Esophagus squamous epithelium (tissue), 5 donors: ENCODE measurements around the gene LRRN2. TPM values are rescaled to one million over a fixed set of nuclear protein-coding genes. Genes with fewer than 3 reads are reported as not detected.
A peak's percentile ranks its signal among the peaks of the same experiment; 100 is the strongest.

ENCODE experiments used
- DNase-seq: peaks from one replicate; lab custom pipeline; 2025; lab: John Stamatoyannopoulos, UW
- H3K27ac ChIP-seq, 4 donors: fragments of 200-600 bp; sonication (generic); one replicate each; pipeline ENCODE4 v1.5.1; 2016 to 2019; ENCODE audit warnings: mild to moderate bottlenecking in 1 of 4
- H3K27me3 ChIP-seq, 4 donors: fragments of 200-600 bp; sonication (generic); 1 replicate in 3 of 4; 2 replicates in 1 of 4; pipeline versions ENCODE4 v1.5.1 to v1.6.0; 2017 to 2021; ENCODE audit warnings: antibody characterized with exemption in 1 of 4
- H3K36me3 ChIP-seq, 3 donors: fragments of 200-600 bp; sonication (generic); one replicate each; pipeline ENCODE4 v1.5.1; 2016 to 2019
- H3K4me1 ChIP-seq, 3 donors: fragments of 200-600 bp; sonication (generic); one replicate each; pipeline ENCODE4 v1.5.1; 2017 to 2019
- H3K4me3 ChIP-seq, 4 donors: fragments of 200-600 bp; sonication (generic); 1 replicate in 3 of 4; 2 replicates in 1 of 4; pipeline ENCODE4 v1.5.1; 2016 to 2019; ENCODE audit warnings: mild to moderate bottlenecking in 2 of 4, moderate library complexity in 1 of 4
- H3K9me3 ChIP-seq, 3 donors: fragments of 200-600 bp; sonication (generic); one replicate each; pipeline ENCODE4 v1.5.1; 2016 to 2019
- CTCF ChIP-seq, 6 experiments: fragments of 450-650 bp in 4 of 6; fragments of 200-600 bp in 2 of 6; sonication (generic) in 2 of 6; IDR thresholded peaks; one replicate each; pipeline ENCODE4 v1.5.1; 2016 to 2019; ENCODE audit warnings: antibody characterized with exemption in 6 of 6, mild to moderate bottlenecking in 4 of 6, moderate library complexity in 4 of 6
- POLR2A ChIP-seq, 4 donors: fragments of 450-650 bp; IDR thresholded peaks; one replicate each; pipeline ENCODE4 v1.6.1; 2017; ENCODE audit warnings: antibody characterized with exemption in 4 of 4, mild to moderate bottlenecking in 4 of 4, moderate library complexity in 3 of 4
- WGBS, 2 donors: methylation state at CpG; one replicate each; pipeline ENCODE4 v1.1.5; 2018; 5-methylcytosine and 5-hydroxymethylcytosine counted together
- intact Hi-C: fragments of 100-400 bp; cut with DNase I; formaldehyde crosslinking; loops from one replicate; pipeline ENCODE4 v1.15.0; 2022
- total RNA-seq, 4 donors: library from RNA; depleted of rRNA; stranded (reverse); fragments of >200 nt; gene quantifications; one replicate each; pipeline ENCODE4 v1.1.0, GENCODE V29; 2016
- donor health status: DM: yes; HTN: yes; CAD: no.

The LRRN2 gene
- total RNA-seq, 4 donors from 2014 or later: 0.18 to 1.8 (median 1.5) TPM

GRCh38 chr1:204645251-204645650, 40.3 kb downstream of the LRRN2 start:
- TF ChIP-seq POLR2A (IDR thresholded peaks at IDR 0.05) (no peak), CTCF (IDR thresholded peaks at IDR 0.05) (no peak)
- H3K36me3 ChIP-seq: no peaks in the 10 kb centered on the region
- no peak for DNase-seq
- no peak overlapping the region for H3K4me3 ChIP-seq
- peak overlapping the region in 2 of 4 donors; percentile 5 to 38 for H3K27ac ChIP-seq
- H3K9me3 ChIP-seq: no peaks in the 10 kb centered on the region
- H3K27me3 ChIP-seq: peaks cover 0 to 10% (median 0%) of the 10 kb centered on the region in 4 donors
- peaks cover 5 to 33% (median 10%) of the 10 kb centered on the region in 3 donors for H3K4me1 ChIP-seq
- 13 to 48% methylated on average over 3 of the region's 3 CpGs for WGBS, 2 donors
- intact Hi-C loops: no loop called here

GRCh38 chr1:204643503-204643902, 42.0 kb downstream of the LRRN2 start:
- DNase-seq: no peak
- 85 to 94% methylated on average over 5 to 6 of the region's 6 CpGs for WGBS, 2 donors
- Histone ChIP-seq H3K27me3 (peaks cover 0 to 10% (median 0%) of the 10 kb centered on the region in 4 donors), H3K9me3 (no peaks in the 10 kb centered on the region), H3K4me1 (peaks cover 5 to 33% (median 10%) of the 10 kb centered on the region in 3 donors), H3K36me3 (no peaks in the 10 kb centered on the region), H3K4me3 (no peak overlapping the region), H3K27ac (no peak overlapping the region)
- intact Hi-C loops: no loop called here
- no peak for TF ChIP-seq CTCF (IDR thresholded peaks at IDR 0.05)
- no peak for TF ChIP-seq POLR2A (IDR thresholded peaks at IDR 0.05)

GRCh38 chr1:204641936-204642335, 43.6 kb downstream of the LRRN2 start:
- Histone ChIP-seq H3K9me3 (no peaks in the 10 kb centered on the region), H3K4me1 (peaks cover 3 to 38% (median 9%) of the 10 kb centered on the region in 3 donors), H3K27me3 (peaks cover 0 to 10% (median 0%) of the 10 kb centered on the region in 4 donors), H3K27ac (no peak overlapping the region), H3K36me3 (no peaks in the 10 kb centered on the region), H3K4me3 (no peak overlapping the region)
- DNase-seq: no peak
- intact Hi-C loops: no loop called here
- no peak for TF ChIP-seq CTCF (IDR thresholded peaks at IDR 0.05)
- no peak for TF ChIP-seq POLR2A (IDR thresholded peaks at IDR 0.05)
- WGBS, 2 donors: 65 to 90% methylated on average over 3 of the region's 3 CpGs

GRCh38 chr1:204641455-204641854, 44.1 kb downstream of the LRRN2 start:
- Histone ChIP-seq H3K4me1 (peaks cover 3 to 40% (median 9%) of the 10 kb centered on the region in 3 donors), H3K36me3 (no peaks in the 10 kb centered on the region), H3K9me3 (no peaks in the 10 kb centered on the region), H3K4me3 (no peak overlapping the region), H3K27me3 (peaks cover 0 to 10% (median 0%) of the 10 kb centered on the region in 4 donors), H3K27ac (no peak overlapping the region)
- intact Hi-C loops: no loop called here
- no peak for TF ChIP-seq POLR2A (IDR thresholded peaks at IDR 0.05)
- no peak for TF ChIP-seq CTCF (IDR thresholded peaks at IDR 0.05)
- no peak for DNase-seq
- 75 to 92% methylated on average over 1 of the region's 1 CpG for WGBS, 2 donors

GRCh38 chr1:204640578-204640977, 45.0 kb downstream of the LRRN2 start:
- H3K27ac ChIP-seq: no peak overlapping the region
- peaks cover 0 to 10% (median 0%) of the 10 kb centered on the region in 4 donors for H3K27me3 ChIP-seq
- TF ChIP-seq POLR2A (IDR thresholded peaks at IDR 0.05): no peak
- TF ChIP-seq CTCF (IDR thresholded peaks at IDR 0.05): no peak
- WGBS, 2 donors: 75 to 90% methylated on average over 1 to 2 of the region's 2 CpGs
- no peak overlapping the region for H3K4me3 ChIP-seq
- peaks cover 3 to 31% (median 9%) of the 10 kb centered on the region in 3 donors for H3K4me1 ChIP-seq
- DNase-seq: no peak
- H3K36me3 ChIP-seq: no peaks in the 10 kb centered on the region
- no peaks in the 10 kb centered on the region for H3K9me3 ChIP-seq
- intact Hi-C loops: no loop called here
